IPS-NIHi11 (cell line): Measurements from ENCODE around the gene CHMP3.
A peak's percentile ranks its signal among the peaks of the same experiment; 100 is the strongest.
"Not testable (repeated sequence)": the region's sequence is repeated elsewhere in the genome, so short reads cannot be mapped to it uniquely, and the experiment has no call there.

Experiments
- DNase-seq: peaks from one replicate; pipeline ENCODE4 v3.0.0; 2012; ENCODE audit warnings: mixed read lengths, low spot score

Gene CHMP3

DNA sequence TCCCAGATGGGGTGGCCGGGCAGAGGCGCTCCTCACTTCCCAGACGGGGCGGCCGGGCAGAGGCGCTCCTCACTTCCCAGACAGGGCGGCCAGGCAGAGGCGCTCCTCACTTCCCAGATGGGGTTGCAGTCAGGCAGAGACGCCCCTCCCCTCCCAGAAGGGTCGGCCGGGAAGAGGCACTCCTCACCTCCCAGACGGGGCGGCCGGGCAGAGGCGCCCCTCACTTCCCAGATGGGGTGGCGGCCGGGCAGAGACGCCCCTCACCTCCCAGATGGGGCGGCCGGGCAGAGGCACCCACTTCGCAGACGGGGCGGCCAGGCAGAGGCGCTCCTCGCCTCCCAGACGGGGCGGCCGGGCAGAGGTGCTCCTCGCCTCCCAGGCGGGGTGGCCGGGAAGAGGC, 13.8 kb downstream of the CHMP3 start:
- not testable (repeated sequence) for DNase-seq

GRCh38 chr2:86548913-86549396, 14.3 kb downstream of the CHMP3 start:
- not testable (repeated sequence) for DNase-seq

DNA sequence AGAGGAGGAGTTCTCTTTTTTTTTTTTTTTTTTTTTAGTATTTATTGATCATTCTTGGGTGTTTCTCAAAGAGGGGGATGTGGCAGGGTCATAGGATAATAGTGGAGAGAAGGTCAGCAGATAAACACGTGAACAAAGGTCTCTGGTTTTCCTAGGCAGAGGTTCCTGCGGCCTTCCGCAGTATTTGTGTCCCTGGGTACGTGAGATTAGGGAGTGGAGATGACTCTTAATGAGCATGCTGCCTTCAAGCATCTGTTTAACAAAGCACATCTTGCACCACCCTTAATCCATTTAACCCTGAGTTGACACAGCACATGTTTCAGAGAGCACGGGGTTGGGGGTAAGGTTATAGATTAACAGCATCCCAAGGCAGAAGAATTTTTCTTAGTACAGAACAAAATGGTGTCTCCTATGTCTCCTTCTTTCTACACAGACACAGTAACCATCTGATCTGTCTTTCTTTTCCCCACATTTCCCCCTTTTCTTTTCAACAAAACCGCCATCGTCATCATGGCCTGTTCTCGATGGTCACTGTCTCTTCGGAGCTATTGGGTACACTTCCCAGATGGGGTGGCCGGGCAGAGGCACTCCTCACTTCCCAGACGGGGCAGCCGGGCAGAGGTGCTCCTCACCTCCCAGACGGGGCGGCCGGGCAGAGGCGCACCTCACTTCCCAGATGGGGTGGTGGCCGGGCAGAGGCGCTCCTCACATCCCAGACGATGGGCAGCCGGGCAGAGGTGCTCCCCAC, 14.9 kb downstream of the CHMP3 start:
- DNase-seq = not testable (repeated sequence)

- DNase-seq = not testable (repeated sequence)
Observed at GRCh38 chr2:86545296-86545924, 17.8 kb downstream of the CHMP3 start.

GRCh38 chr2:86544278-86545099, 18.8 kb downstream of the CHMP3 start:
- not testable (repeated sequence) for DNase-seq

GRCh38 chr2:86543793-86544192, 19.4 kb downstream of the CHMP3 start:
- DNase-seq = no peak

DNA sequence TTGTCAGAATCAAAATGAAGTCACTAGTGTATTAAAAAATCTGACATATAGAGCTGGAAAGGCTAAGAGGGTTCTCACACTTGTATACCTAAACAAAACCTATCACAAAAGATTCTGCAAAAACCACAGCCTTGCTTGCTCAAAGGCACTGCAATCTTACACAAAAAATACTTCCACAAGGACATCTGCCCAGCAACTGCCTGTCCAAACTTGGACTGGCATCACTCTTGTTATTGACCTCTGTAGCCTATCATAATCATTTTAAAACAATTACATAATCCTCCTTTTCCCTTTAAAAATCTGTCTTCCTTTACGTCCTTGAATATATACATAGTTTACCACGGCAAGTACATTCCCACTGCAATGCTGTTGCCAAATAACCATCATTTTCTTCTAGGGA, 19.9 kb downstream of the CHMP3 start:
- no peak for DNase-seq

DNA sequence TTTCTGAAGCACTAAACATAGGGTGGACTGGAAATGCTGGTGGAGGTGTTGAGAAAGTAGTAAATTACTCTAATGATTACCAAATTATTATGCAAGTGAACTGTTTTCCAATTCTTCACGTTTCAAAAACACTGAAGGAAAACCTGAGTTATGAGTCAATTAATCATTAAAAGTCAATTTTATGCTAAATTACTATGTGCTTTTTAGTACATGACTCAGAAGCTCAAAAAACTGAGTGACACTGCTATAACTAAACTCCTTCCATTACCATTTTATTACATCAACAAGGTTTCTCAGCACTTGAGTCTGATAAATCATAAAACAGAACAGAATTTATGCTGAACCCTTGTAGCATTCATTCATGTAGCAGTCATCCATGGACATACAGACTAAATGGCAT, 20.4 kb downstream of the CHMP3 start:
- DNase-seq = no peak

GRCh38 chr2:86541334-86541733, 21.9 kb downstream of the CHMP3 start:
- DNase-seq = no peak

DNA sequence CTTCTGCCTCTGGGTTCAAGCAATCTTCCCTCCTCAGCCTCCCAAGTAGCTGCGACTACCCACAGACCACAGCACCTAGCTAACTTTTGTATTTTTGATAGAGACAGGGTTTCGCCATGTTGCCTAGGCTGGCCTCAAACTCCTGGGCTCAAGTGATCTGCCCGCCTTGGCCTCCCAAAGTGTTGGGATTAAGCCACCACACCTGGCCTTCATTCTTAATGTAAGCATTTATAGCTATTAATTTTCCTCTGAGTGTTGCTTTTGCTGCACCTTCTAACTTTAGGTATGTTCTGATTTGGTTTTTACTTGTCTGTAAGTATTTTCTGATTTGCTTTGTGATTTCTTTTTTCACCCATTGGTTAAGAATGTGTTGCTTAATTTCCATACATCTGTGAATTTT, 29.7 kb downstream of the CHMP3 start:
- no peak for DNase-seq

DNA sequence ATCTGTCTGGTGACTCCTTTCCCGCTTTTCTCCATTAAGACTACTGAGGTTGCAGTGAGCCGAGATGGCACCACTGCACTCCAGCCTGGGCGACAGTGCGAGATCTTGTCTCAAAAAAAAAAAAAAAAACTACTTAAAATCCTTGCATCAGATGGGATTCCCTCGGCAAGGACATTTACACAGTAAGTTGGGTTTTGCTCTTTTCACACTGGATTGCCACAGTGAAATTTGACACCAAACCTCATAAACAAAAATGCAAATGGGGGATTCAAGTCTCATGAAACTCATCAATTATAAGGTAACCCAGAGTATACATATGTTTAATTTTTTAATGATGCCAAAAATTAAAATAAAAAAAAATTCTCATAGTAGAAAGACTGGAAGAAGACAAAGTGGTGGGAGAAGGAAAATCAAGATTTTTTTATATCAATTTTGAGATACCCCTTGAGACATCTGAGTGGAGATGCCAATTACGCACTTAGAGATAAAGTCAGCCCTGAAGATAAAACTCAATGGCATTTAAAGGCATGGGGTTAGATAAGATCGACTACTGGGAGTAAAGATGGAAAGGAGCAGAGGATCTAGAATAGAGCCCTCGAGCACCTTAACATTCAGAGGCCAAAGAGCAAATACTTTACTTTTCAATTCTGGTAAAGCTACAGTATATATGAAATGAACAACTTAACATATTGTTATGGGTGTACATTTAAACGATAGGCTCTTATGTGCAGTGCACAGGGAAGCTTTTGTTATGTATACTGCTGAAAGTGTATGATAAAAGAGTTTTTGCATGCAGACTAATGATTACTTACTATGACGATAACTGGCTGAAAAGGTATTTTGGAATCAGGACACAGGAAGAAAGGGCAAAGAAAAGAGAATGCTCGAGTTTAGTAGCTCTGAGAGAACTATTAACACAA, 37.6 kb downstream of the CHMP3 start:
- DNase-seq = no peak

DNA sequence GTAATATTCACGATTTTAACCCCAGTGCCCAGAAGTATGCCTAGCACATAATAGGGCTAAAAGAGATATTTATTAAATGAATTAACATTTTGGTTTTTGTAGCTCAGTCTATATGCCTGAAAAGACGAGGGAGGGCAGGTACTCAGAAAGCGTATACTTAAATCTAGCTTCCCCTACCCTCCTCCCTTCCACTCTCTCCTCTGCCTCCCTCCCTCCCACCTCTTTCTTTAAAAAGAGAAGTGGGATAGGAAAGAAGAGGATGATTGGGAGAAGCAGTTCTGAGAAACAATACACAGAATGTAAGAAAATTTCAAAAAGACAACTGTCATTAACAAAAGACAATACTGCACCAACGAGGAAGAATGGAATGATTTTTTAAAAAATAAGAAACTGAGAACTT, 39.8 kb downstream of the CHMP3 start:
- DNase-seq = no peak

- no peak for DNase-seq
Observed at GRCh38 chr2:86522711-86523110, 40.5 kb downstream of the CHMP3 start.

DNA sequence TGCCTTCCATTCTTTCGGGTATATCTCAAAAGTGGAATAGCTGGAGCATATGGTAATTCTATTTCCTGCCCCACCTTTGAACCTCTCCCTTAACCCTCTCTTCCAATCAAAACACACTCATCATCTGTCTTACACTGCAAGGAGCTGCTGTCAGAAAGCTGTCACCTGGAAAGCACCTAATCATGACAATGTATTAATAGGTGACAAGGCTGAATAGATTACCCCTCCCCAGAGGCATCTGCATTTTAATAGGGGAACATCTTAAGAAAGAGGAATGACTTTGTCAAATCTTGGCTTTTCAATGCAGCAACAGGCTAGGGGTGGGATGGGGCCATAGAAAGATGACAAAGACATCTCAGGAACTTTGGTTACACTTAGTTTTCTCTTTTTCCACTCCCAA, 41.3 kb downstream of the CHMP3 start:
- DNase-seq = no peak

DNA sequence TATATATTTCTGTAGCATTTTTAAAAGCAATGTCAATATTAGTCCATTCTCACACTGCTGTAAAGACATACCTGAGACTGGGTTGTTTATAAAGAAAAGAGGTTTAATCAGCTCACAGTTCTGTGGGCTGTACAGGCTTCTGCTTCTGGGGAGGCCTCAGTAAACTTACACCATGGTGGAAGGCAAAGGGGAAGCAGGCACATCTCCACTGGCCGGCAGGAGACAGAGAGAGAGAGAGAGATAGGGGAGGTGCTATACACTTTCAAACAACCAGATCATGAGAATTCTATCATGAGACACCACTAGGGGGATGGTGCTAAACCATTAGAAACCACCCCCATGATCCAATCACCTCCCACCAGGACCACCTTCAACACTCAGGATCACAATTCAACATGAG, 43.1 kb downstream of the CHMP3 start:
- no peak for DNase-seq

- no peak for DNase-seq
Observed at GRCh38 chr2:86519349-86519748, 43.9 kb downstream of the CHMP3 start.

- DNase-seq = peak; percentile 10
Observed at GRCh38 chr2:86518481-86518880, 44.8 kb downstream of the CHMP3 start.

GRCh38 chr2:86513948-86514660, 49.1 kb downstream of the CHMP3 start:
- no peak for DNase-seq

DNA sequence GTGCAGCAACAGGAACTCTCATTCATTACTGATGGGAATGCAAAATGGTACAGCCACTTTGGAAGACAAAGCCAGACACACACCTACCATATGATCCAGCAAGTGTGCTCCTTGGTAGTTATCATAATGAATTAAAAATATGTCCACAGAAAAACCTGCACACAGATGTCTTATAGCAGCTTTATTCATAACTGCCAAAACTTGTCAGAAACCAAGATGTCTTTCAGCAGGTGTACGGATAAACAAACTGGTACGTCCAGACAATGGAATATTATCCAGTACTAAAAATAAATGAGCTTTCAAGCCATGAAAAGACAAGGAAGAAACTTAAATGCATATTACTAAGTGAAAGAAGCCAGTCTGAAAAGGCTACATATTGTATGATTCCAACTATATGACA, 50.4 kb downstream of the CHMP3 start:
- no peak for DNase-seq

DNA sequence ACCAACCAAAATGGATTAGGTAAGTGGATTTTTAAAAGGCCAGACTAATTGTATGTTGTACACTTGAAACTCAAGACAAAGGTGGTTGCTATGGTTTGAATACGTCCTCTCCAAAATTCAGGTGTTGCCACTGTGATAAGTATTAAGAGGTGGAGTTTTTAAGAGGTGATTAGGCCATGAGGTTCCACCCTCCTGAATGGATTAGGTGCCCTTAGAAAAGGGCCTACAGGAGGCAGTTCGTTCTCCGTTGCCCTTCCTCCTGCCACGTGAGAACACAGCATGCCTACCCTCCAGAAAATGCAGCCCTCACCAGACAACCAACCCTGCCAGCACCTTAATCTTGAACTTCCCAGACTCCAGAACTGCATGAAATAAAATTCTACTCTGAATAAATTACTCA, 51.2 kb downstream of the CHMP3 start:
- no peak for DNase-seq

DNA sequence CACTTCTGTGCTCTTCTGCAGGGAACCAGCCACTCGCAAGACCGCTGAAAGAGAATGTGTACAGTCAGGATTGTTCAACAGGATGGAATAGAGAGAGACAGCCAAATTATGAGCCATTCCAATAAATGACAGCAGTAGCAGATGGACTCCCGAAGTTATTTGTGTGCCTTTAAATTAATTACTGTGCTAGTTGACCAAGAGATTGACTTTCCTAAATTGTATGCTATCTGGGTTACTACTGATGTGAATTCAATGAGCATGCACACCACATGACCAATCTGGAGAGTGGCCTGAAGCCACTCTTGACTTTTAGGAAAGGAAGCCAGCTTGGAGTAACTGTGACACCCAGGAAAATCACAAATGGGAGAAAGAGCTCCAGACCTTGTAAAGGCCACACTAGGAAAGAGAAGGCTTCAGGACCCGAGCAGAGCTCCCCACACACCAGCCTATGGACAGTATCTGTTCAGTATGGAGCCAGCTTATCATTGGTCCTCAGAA, 52.8 kb downstream of the CHMP3 start:
- no peak for DNase-seq
